HepG2 (cell line): ENCODE measurements around the gene HENMT1. TPM values are rescaled to one million over a fixed set of nuclear protein-coding genes. Genes with fewer than 3 reads are reported as not detected.

Source experiments
- ATF4 ChIP-seq, 2 experiments: fragments of 450-650 bp in 1 of 2; sonication (generic) in 1 of 2; formaldehyde crosslinking; IDR thresholded peaks; 2 replicates each; pipeline versions ENCODE4 v1.5.0 to v1.8.0; 2020 to 2022; ENCODE audit warnings: mild to moderate bottlenecking in 1 of 2, missing genetic modification reagents in 1 of 2
- E2F5 ChIP-seq: sonication (generic); formaldehyde crosslinking; conservative IDR thresholded peaks from 2 replicates; pipeline ENCODE4 v1.4.0; 2020; ENCODE audit warnings: missing genetic modification reagents
- EHMT2 ChIP-seq: fragments of 200-600 bp; sonication (generic); IDR thresholded peaks from 2 replicates; pipeline ENCODE4 v1.7.0; 2017; ENCODE audit warnings: antibody characterized with exemption, low read depth, low read length, borderline replicate concordance
- FOXA1 ChIP-seq, 2 experiments: fragments of 450-650 bp in 1 of 2; sonication (generic) in 1 of 2; formaldehyde crosslinking in 1 of 2; IDR thresholded peaks; 2 replicates each; pipeline versions ENCODE4 v1.4.0 to v1.6.1; 2016 to 2020; ENCODE audit warnings: missing genetic modification reagents in 1 of 2
- GFI1 ChIP-seq: sonication (generic); formaldehyde crosslinking; IDR thresholded peaks from 2 replicates; pipeline ENCODE4 v1.5.0; 2020; ENCODE audit warnings: missing genetic modification reagents, mild to moderate bottlenecking, borderline replicate concordance
- HOMEZ ChIP-seq: IDR thresholded peaks from 2 replicates; pipeline ENCODE4 v1.6.1; 2016; ENCODE audit warnings: low read depth
- MTA3 ChIP-seq: sonication (generic); formaldehyde crosslinking; IDR thresholded peaks from 2 replicates; pipeline ENCODE4 v1.4.0; 2020; ENCODE audit warnings: missing genetic modification reagents
- MXI1 ChIP-seq: IDR thresholded peaks from 3 replicates; pipeline ENCODE4 v1.6.1; 2012; ENCODE audit warnings: low read depth, low read length, inconsistent platforms, borderline replicate concordance
- NONO ChIP-seq, 2 experiments: fragments of 450-650 bp in 1 of 2; sonication (generic) in 1 of 2; formaldehyde crosslinking in 1 of 2; IDR thresholded peaks in 1 of 2; conservative IDR thresholded peaks in 1 of 2; 2 replicates each; pipeline versions ENCODE4 v1.6.1 to v1.8.0; 2017 to 2022; ENCODE audit warnings: mild to moderate bottlenecking in 1 of 2, missing genetic modification reagents in 1 of 2, moderate library complexity in 1 of 2
- NR2F6 ChIP-seq, 2 experiments: IDR thresholded peaks; 2 replicates each; pipeline ENCODE4 v1.6.1; 2016; ENCODE audit warnings: antibody characterized with exemption in 1 of 2, mild to moderate bottlenecking in 1 of 2
- PLSCR1 ChIP-seq: sonication (generic); formaldehyde crosslinking; IDR thresholded peaks from 2 replicates; pipeline ENCODE4 v1.5.0; 2020; ENCODE audit warnings: missing genetic modification reagents, mild to moderate bottlenecking, borderline replicate concordance
- POGZ ChIP-seq: sonication (generic); formaldehyde crosslinking; IDR thresholded peaks from 2 replicates; pipeline ENCODE4 v1.4.0; 2020; ENCODE audit warnings: mild to moderate bottlenecking, missing genetic modification reagents
- POLR2AphosphoS5 ChIP-seq: IDR thresholded peaks from 2 replicates; pipeline ENCODE4 v1.6.1; 2012; ENCODE audit warnings: low read depth, low read length
- SMYD3 ChIP-seq: sonication (generic); formaldehyde crosslinking; IDR thresholded peaks from 2 replicates; pipeline ENCODE4 v1.8.1; 2023; ENCODE audit warnings: mild to moderate bottlenecking, missing genetic modification reagents
- SPEN ChIP-seq: sonication (generic); formaldehyde crosslinking; IDR thresholded peaks from 2 replicates; pipeline ENCODE4 v1.5.1; 2020; ENCODE audit warnings: low read depth, mild to moderate bottlenecking, missing genetic modification reagents
- SRSF1 ChIP-seq: fragments of 200-400 bp; formaldehyde crosslinking; optimal IDR thresholded peaks from 2 replicates; pipeline ENCODE3; 2017; ENCODE audit warnings: mild to moderate bottlenecking, low read depth, low read length, moderate library complexity
- SRY ChIP-seq: sonication (generic); formaldehyde crosslinking; IDR thresholded peaks from 2 replicates; pipeline ENCODE4 v1.8.0; 2022; ENCODE audit warnings: mild to moderate bottlenecking, missing genetic modification reagents
- TRIM24 ChIP-seq: sonication (generic); formaldehyde crosslinking; IDR thresholded peaks from 2 replicates; pipeline ENCODE4 v1.8.0; 2022; ENCODE audit warnings: mild to moderate bottlenecking, missing genetic modification reagents
- YY1 ChIP-seq: IDR thresholded peaks from 2 replicates; pipeline ENCODE4 v1.6.1; 2011; ENCODE audit warnings: low read length, low read depth, moderate library complexity, mild to moderate bottlenecking; ENCODE audit not compliant: insufficient read depth, insufficient replicate concordance
- ZFX ChIP-seq: sonication (generic); formaldehyde crosslinking; IDR thresholded peaks from 2 replicates; pipeline ENCODE4 v1.4.0; 2020; ENCODE audit warnings: mild to moderate bottlenecking, low read depth, missing genetic modification reagents, moderate library complexity
- ZNF225 ChIP-seq: sonication (generic); formaldehyde crosslinking; IDR thresholded peaks from 2 replicates; pipeline ENCODE4 v1.4.0; 2020; ENCODE audit warnings: mild to moderate bottlenecking, missing genetic modification reagents
- ZNF550 ChIP-seq: sonication (generic); formaldehyde crosslinking; IDR thresholded peaks from 2 replicates; pipeline ENCODE4 v1.4.0; 2020; ENCODE audit warnings: mild to moderate bottlenecking, missing genetic modification reagents, borderline replicate concordance
- ZNF781 ChIP-seq: sonication (generic); formaldehyde crosslinking; IDR thresholded peaks from 2 replicates; pipeline ENCODE4 v1.5.1; 2020; ENCODE audit warnings: borderline replicate concordance, mild to moderate bottlenecking, missing genetic modification reagents; ENCODE audit errors: not compliant biosample characterization
- ZNF792 ChIP-seq: IDR thresholded peaks from 2 replicates; pipeline ENCODE4 v1.6.1; 2016
- ZSCAN29 ChIP-seq: sonication (generic); formaldehyde crosslinking; conservative IDR thresholded peaks from 2 replicates; pipeline ENCODE4 v1.4.0; 2020; ENCODE audit warnings: mild to moderate bottlenecking, missing genetic modification reagents
- ZSCAN9 ChIP-seq: IDR thresholded peaks from 2 replicates; pipeline ENCODE4 v1.6.1; 2016; ENCODE audit warnings: borderline replicate concordance
- polyA plus RNA-seq, 8 experiments: library from polyadenylated mRNA; depleted of rRNA in 3 of 8; stranded (reverse) in 7 of 8; unstranded in 1 of 8; fragments of >200 nt; fragmentation: Illumina TruSeq in 4 of 8; extraction: Trizol in 4 of 8; gene quantifications; 2 replicates each; pipeline versions ENCODE4 v1.2.1 to v1.2.3, GENCODE V29; 2011 to 2016; ENCODE audit warnings: low read depth in 4 of 8, missing spikeins in 1 of 8, mixed read lengths in 1 of 8; ENCODE audit not compliant: insufficient read depth in 1 of 8
- total RNA-seq, 5 experiments: library from RNA; depleted of rRNA; stranded (reverse); fragments of >200 nt; fragmentation: Illumina TruSeq; extraction: Trizol; gene quantifications; 2 replicates each; pipeline ENCODE4 v1.2.3, GENCODE V29; 2016; ENCODE audit warnings: low read depth in 1 of 5

The HENMT1 gene
- total and polyA plus RNA-seq, 2 of the 13 experiments (the other 11 are each of a cell fraction or from before 2014, with no cell fraction given) = not detected

GRCh38 chr1:108646648-108647269 is 14.1 kb downstream of the HENMT1 start (continued):
- TF ChIP-seq SRY (no peak), ZFX (CRISPR knock-in tag) (peak; percentile 31; the same call in 1 of the 2 replicates), ZNF225 (peak; percentile 19; the same call in 1 of the 2 replicates), FOXA1 (IDR thresholded peaks at IDR 0.05) (no peak), FOXA1 (CRISPR knock-in tag; IDR thresholded peaks at IDR 0.05) (peak; percentile 46; the same call in 1 of the 2 replicates), HOMEZ (CRISPR knock-in tag) (peak; percentile 72; the same call in 1 of the 2 replicates), SRSF1 (no peak), ATF4 (CRISPR knock-in tag; IDR thresholded peaks at IDR 0.05) (peak in 1 of 2 experiments; percentile 54; a peak in 2 of 4 replicates), PLSCR1 (no peak), NONO (IDR thresholded peaks at IDR 0.05) (no peak), NONO (CRISPR knock-in tag; conservative IDR thresholded peaks at IDR 0.05) (peak; percentile 58; the same call in 1 of the 2 replicates), POLR2AphosphoS5 (no peak; the same call in 1 of the 2 replicates), ZNF792 (CRISPR knock-in tag) (peak; percentile 87; the same call in 1 of the 2 replicates), ZSCAN29 (no peak), YY1 (peak; percentile 27), ZNF781 (CRISPR knock-in tag) (no peak), EHMT2 (peak; percentile 84; the same call in 1 of the 2 replicates), MTA3 (CRISPR knock-in tag) (no peak), E2F5 (CRISPR knock-in tag) (no peak), SPEN (CRISPR knock-in tag) (no peak), ZNF550 (CRISPR knock-in tag) (no peak), TRIM24 (CRISPR knock-in tag) (peak; percentile 92; the same call in 1 of the 2 replicates), ZSCAN9 (CRISPR knock-in tag) (peak; percentile 67; the same call in 1 of the 2 replicates), MXI1 (peak; percentile 14; the same call in 1 of the 3 replicates), NR2F6 (IDR thresholded peaks at IDR 0.05) (no peak), NR2F6 (CRISPR knock-in tag; IDR thresholded peaks at IDR 0.05) (peak; percentile 60; the same call in 1 of the 2 replicates), GFI1 (CRISPR knock-in tag) (no peak), POGZ (CRISPR knock-in tag) (peak; percentile 76), SMYD3 (CRISPR knock-in tag) (no peak)
